SK-N-SH treated with all-trans-retinoic acid at 6 μM for 48 hours (cell line): Measurements from ENCODE around the gene MKNK2.

Experiments
- ESRRG ChIP-seq: fragments of 250-450 bp; sonication (Bioruptor Pico); IDR thresholded peaks from 2 replicates; pipeline ENCODE4 v1.6.1; 2021; ENCODE audit warnings: mild to moderate bottlenecking
- GLIS3 ChIP-seq: fragments of 250-450 bp; sonication (Bioruptor Pico); IDR thresholded peaks from 2 replicates; pipeline ENCODE4 v1.5.0; 2020; ENCODE audit warnings: mild to moderate bottlenecking, moderate library complexity
- PPARA ChIP-seq: fragments of 250-450 bp; sonication (Bioruptor Pico); IDR thresholded peaks from 2 replicates; pipeline ENCODE4 v1.5.0; 2020; ENCODE audit warnings: mild to moderate bottlenecking, borderline replicate concordance
- TCF4 ChIP-seq: fragments of 250-450 bp; sonication (Bioruptor Pico); IDR thresholded peaks from 2 replicates; pipeline ENCODE4 v1.8.0; 2021; ENCODE audit warnings: mild to moderate bottlenecking, moderate library complexity, borderline replicate concordance
- TOX ChIP-seq: fragments of 250-450 bp; sonication (Bioruptor Pico); IDR thresholded peaks from 2 replicates; pipeline ENCODE4 v1.8.0; 2021; ENCODE audit warnings: mild to moderate bottlenecking, moderate library complexity, borderline replicate concordance
- ZC3H10 ChIP-seq: fragments of 250-450 bp; sonication (Bioruptor Pico); IDR thresholded peaks from 2 replicates; pipeline ENCODE4 v1.5.1; 2021; ENCODE audit warnings: mild to moderate bottlenecking, moderate library complexity
- ZFP30 ChIP-seq: fragments of 450-650 bp; formaldehyde crosslinking; IDR thresholded peaks from 2 replicates; pipeline ENCODE4 v1.5.0; 2022; ENCODE audit warnings: mild to moderate bottlenecking, moderate library complexity
- ZNF565 ChIP-seq: fragments of 450-650 bp; formaldehyde crosslinking; conservative IDR thresholded peaks from 2 replicates; pipeline ENCODE4 v1.5.0; 2020; ENCODE audit warnings: low read depth, mild to moderate bottlenecking, moderate library complexity
- ZNF70 ChIP-seq: fragments of 450-650 bp; formaldehyde crosslinking; IDR thresholded peaks from 2 replicates; pipeline ENCODE4 v1.5.0; 2020; ENCODE audit warnings: mild to moderate bottlenecking, moderate library complexity
- TF ChIP-seq, protein P1 (sequence below): fragments of 250-450 bp; sonication (Bioruptor Pico); IDR thresholded peaks from 2 replicates; pipeline ENCODE4 v1.8.0; 2020; ENCODE audit warnings: mild to moderate bottlenecking, moderate library complexity, borderline replicate concordance
- TF ChIP-seq, protein P2 (sequence below): fragments of 250-450 bp; sonication (Bioruptor Pico); IDR thresholded peaks from 2 replicates; pipeline ENCODE4 v1.5.0; 2020; ENCODE audit warnings: mild to moderate bottlenecking, moderate library complexity
- TF ChIP-seq, protein P3 (sequence below): fragments of 250-450 bp; sonication (Bioruptor Pico); IDR thresholded peaks from 2 replicates; pipeline ENCODE4 v1.5.1; 2021; ENCODE audit warnings: mild to moderate bottlenecking, moderate library complexity

DNA sequence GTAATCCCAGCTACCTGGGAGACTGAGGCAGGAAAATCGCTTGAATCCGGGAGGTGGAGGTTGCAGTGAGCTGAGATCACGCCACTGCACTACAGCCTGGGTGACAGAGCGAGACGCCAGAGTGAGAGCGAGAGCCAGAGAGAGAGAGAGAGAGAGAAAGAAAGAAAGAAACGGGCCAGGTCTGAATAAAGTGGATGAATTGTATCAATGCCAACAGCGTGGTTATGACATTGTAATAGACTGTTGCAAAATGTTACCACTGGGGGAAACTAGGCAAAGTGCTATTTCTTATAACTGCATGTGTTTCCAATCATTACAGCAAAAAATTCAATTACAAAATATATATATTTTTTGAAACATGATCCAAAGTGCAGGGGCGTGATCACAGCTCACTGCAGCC lies 23.7 kb downstream of the MKNK2 start:
- TF ChIP-seq ESRRG (no peak), ZFP30 (CRISPR knock-in tag) (no peak), TOX (no peak), GLIS3 (CRISPR knock-in tag) (no peak), ZNF565 (CRISPR knock-in tag) (no peak), TCF4 (CRISPR knock-in tag) (no peak), PPARA (no peak), ZC3H10 (CRISPR knock-in tag) (no peak), ZNF70 (no peak)
- TF ChIP-seq, protein P1, sequence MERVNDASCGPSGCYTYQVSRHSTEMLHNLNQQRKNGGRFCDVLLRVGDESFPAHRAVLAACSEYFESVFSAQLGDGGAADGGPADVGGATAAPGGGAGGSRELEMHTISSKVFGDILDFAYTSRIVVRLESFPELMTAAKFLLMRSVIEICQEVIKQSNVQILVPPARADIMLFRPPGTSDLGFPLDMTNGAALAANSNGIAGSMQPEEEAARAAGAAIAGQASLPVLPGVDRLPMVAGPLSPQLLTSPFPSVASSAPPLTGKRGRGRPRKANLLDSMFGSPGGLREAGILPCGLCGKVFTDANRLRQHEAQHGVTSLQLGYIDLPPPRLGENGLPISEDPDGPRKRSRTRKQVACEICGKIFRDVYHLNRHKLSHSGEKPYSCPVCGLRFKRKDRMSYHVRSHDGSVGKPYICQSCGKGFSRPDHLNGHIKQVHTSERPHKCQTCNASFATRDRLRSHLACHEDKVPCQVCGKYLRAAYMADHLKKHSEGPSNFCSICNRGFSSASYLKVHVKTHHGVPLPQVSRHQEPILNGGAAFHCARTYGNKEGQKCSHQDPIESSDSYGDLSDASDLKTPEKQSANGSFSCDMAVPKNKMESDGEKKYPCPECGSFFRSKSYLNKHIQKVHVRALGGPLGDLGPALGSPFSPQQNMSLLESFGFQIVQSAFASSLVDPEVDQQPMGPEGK (CRISPR knock-in tag), result no peak
- TF ChIP-seq, protein P2, sequence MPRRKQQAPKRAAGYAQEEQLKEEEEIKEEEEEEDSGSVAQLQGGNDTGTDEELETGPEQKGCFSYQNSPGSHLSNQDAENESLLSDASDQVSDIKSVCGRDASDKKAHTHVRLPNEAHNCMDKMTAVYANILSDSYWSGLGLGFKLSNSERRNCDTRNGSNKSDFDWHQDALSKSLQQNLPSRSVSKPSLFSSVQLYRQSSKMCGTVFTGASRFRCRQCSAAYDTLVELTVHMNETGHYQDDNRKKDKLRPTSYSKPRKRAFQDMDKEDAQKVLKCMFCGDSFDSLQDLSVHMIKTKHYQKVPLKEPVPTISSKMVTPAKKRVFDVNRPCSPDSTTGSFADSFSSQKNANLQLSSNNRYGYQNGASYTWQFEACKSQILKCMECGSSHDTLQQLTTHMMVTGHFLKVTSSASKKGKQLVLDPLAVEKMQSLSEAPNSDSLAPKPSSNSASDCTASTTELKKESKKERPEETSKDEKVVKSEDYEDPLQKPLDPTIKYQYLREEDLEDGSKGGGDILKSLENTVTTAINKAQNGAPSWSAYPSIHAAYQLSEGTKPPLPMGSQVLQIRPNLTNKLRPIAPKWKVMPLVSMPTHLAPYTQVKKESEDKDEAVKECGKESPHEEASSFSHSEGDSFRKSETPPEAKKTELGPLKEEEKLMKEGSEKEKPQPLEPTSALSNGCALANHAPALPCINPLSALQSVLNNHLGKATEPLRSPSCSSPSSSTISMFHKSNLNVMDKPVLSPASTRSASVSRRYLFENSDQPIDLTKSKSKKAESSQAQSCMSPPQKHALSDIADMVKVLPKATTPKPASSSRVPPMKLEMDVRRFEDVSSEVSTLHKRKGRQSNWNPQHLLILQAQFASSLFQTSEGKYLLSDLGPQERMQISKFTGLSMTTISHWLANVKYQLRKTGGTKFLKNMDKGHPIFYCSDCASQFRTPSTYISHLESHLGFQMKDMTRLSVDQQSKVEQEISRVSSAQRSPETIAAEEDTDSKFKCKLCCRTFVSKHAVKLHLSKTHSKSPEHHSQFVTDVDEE (CRISPR knock-in tag), result no peak
- TF ChIP-seq, protein P3, sequence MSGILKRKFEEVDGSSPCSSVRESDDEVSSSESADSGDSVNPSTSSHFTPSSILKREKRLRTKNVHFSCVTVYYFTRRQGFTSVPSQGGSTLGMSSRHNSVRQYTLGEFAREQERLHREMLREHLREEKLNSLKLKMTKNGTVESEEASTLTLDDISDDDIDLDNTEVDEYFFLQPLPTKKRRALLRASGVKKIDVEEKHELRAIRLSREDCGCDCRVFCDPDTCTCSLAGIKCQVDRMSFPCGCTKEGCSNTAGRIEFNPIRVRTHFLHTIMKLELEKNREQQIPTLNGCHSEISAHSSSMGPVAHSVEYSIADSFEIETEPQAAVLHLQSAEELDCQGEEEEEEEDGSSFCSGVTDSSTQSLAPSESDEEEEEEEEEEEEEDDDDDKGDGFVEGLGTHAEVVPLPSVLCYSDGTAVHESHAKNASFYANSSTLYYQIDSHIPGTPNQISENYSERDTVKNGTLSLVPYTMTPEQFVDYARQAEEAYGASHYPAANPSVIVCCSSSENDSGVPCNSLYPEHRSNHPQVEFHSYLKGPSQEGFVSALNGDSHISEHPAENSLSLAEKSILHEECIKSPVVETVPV (CRISPR knock-in tag), result no peak
